ENCODE measurements around the gene KLHL24.
"Not testable (repeated sequence)": the region's sequence is repeated elsewhere in the genome, so short reads cannot be mapped to it uniquely, and the experiment has no call there.

The KLHL24 gene

GRCh38 chr3:183619010-183619409 lies 16.4 kb upstream of the KLHL24 start:
- TF ChIP-seq MAX (IDR thresholded peaks at IDR 0.05; ENCODE audit: low read depth, low read length) (no peak), MYC (IDR thresholded peaks at IDR 0.05; ENCODE audit: low read depth, low read length) (no peak), CTCF (IDR thresholded peaks at IDR 0.05; ENCODE audit: low read depth, low read length) (no peak), POLR2A (IDR thresholded peaks at IDR 0.05; ENCODE audit: extremely low read depth, insufficient read length) (no peak)

GRCh38 chr3:183619624-183620251 lies 15.7 kb upstream of the KLHL24 start:
- no peak overlapping the region for H3K4me3 ChIP-seq (ENCODE audit: low read depth, low read length)
- DNase-seq (ENCODE audit: low read depth): no peak
- no peak for TF ChIP-seq MYC (IDR thresholded peaks at IDR 0.05; ENCODE audit: low read depth, low read length)
- TF ChIP-seq POLR2A (IDR thresholded peaks at IDR 0.05; ENCODE audit: extremely low read depth, insufficient read length): no peak
- TF ChIP-seq MAX (IDR thresholded peaks at IDR 0.05; ENCODE audit: low read depth, low read length): no peak
- TF ChIP-seq CTCF (IDR thresholded peaks at IDR 0.05; ENCODE audit: low read depth, low read length): no peak

More at GRCh38 chr3:183619010-183619409, 16.4 kb upstream of the KLHL24 start:
- H3K4me3 ChIP-seq (ENCODE audit: low read depth, low read length): no peak overlapping the region
- DNase-seq (ENCODE audit: low read depth): no peak

- TF ChIP-seq MYC (IDR thresholded peaks at IDR 0.05; ENCODE audit: low read depth, low read length) (no peak), POLR2A (IDR thresholded peaks at IDR 0.05; ENCODE audit: extremely low read depth, insufficient read length) (no peak), MAX (IDR thresholded peaks at IDR 0.05; ENCODE audit: low read depth, low read length) (no peak), CTCF (IDR thresholded peaks at IDR 0.05; ENCODE audit: low read depth, low read length) (no peak)
- DNase-seq (ENCODE audit: low read depth): no peak
- H3K4me3 ChIP-seq (ENCODE audit: low read depth, low read length): no peak overlapping the region
Observed at GRCh38 chr3:183620252-183620628, 15.2 kb upstream of the KLHL24 start.

GRCh38 chr3:183622473-183622872 lies 12.9 kb upstream of the KLHL24 start:
- not testable (repeated sequence) for H3K4me3 ChIP-seq (ENCODE audit: low read depth, low read length); DNase-seq (ENCODE audit: low read depth)

- no peak overlapping the region for H3K4me3 ChIP-seq (ENCODE audit: low read depth, low read length)
- DNase-seq (ENCODE audit: low read depth): no peak
- TF ChIP-seq MAX (IDR thresholded peaks at IDR 0.05; ENCODE audit: low read depth, low read length): no peak
- TF ChIP-seq MYC (IDR thresholded peaks at IDR 0.05; ENCODE audit: low read depth, low read length): no peak
- no peak for TF ChIP-seq POLR2A (IDR thresholded peaks at IDR 0.05; ENCODE audit: extremely low read depth, insufficient read length)
- TF ChIP-seq CTCF (IDR thresholded peaks at IDR 0.05; ENCODE audit: low read depth, low read length): no peak
Observed at GRCh38 chr3:183626877-183627594, 8.4 kb upstream of the KLHL24 start.

- H3K4me3 ChIP-seq (ENCODE audit: low read depth, low read length): no peak overlapping the region
- no peak for TF ChIP-seq POLR2A (IDR thresholded peaks at IDR 0.05; ENCODE audit: extremely low read depth, insufficient read length)
- no peak for TF ChIP-seq CTCF (IDR thresholded peaks at IDR 0.05; ENCODE audit: low read depth, low read length)
- DNase-seq (ENCODE audit: low read depth): peak; percentile 45
Observed at GRCh38 chr3:183629546-183630301, 5.7 kb upstream of the KLHL24 start.

Measured in NB4 (cell line).